Epidermal melanocyte (primary cell): ENCODE measurements around the gene ADAM19.
"Not testable (repeated sequence)": the region's sequence is repeated elsewhere in the genome, so short reads cannot be mapped to it uniquely, and the experiment has no call there.

Experiments
- DNase-seq: peaks from one replicate; pipeline ENCODE4 v3.0.0; 2011; ENCODE audit warnings: low spot score; ENCODE audit not compliant: insufficient read length

The ADAM19 gene

GRCh38 chr5:157486221-157486681 lies 89.3 kb downstream of the ADAM19 start:
- no peak for DNase-seq

GRCh38 chr5:157485811-157486210 lies 89.8 kb downstream of the ADAM19 start:
- DNase-seq, result no peak

DNA sequence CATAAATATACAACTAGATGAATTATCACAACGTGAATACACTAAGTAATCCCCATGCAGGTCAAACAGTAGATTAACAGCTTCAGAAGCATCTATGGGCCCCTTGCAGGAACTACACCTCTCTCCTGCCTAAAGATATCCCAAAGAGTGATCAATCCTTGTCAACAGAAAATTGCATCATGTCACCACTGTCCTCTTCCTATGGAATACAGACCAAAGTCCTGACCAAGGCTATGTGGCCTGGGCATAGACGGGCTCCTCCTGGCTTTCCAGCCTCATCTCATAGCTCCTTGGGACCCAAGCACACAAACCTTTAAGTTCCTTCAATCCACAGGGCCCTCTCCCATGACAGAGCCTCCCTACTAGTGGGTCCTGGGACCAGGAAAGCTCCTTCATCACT lies 90.2 kb downstream of the ADAM19 start:
- DNase-seq, result no peak

DNA sequence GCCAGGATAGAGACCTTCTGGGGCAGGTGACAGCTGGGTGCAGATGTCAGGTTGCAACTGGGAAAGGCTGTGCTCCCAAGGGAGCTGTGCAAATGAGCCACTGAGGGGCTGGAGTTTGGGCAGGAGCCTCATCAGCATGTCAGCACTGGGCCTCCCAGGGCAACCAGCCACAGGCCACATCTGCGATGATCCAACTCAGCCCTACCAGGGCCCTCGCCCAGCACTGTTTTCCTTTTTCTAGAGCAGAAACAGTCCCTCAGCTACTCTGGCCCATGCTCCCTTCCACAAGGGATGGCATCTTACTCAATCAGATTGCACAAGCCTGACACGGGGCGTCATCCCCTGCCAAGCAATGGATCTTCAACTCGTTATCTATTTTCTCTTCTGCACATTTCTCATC lies 90.8 kb downstream of the ADAM19 start:
- no peak for DNase-seq

DNA sequence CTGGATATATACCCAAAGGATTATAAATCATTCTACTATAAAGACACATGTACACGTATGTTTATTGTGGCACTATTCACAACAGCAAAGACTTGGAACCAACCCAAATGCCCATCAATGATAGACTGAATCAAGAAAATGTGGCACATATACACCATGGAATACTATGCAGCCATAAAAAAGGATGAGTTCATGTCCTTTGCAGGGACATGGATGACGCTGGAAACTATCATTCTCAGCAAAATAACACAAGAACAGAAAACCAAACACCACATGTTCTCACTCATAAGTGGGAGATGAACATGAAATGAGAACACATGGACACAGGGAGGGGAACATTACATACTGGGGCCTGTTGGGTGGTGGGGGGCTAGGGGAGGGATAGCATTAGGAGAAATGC lies 92.9 kb downstream of the ADAM19 start:
- not testable (repeated sequence) for DNase-seq

DNA sequence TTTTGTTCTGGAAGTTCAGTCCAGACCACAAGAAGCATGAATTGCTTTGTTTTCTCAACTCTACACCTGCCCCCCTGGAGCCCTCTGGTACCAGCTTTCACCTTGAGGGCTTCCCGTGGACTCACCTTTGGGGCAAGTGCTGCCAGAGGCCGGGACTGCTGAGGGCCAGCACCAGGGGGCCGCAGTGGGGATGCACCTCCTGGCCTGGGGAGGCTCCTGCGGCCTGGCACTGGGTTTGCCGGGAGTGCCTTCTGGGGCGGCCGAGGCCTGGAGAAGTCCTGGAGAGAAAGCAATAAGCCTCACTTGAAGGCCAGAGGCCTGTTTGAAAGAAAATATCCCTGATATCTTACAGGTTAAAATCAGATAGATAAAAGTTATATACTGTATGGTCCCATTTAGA lies 93.9 kb downstream of the ADAM19 start:
- DNase-seq, result no peak

GRCh38 chr5:157481265-157481664 lies 94.3 kb downstream of the ADAM19 start:
- no peak for DNase-seq

DNA sequence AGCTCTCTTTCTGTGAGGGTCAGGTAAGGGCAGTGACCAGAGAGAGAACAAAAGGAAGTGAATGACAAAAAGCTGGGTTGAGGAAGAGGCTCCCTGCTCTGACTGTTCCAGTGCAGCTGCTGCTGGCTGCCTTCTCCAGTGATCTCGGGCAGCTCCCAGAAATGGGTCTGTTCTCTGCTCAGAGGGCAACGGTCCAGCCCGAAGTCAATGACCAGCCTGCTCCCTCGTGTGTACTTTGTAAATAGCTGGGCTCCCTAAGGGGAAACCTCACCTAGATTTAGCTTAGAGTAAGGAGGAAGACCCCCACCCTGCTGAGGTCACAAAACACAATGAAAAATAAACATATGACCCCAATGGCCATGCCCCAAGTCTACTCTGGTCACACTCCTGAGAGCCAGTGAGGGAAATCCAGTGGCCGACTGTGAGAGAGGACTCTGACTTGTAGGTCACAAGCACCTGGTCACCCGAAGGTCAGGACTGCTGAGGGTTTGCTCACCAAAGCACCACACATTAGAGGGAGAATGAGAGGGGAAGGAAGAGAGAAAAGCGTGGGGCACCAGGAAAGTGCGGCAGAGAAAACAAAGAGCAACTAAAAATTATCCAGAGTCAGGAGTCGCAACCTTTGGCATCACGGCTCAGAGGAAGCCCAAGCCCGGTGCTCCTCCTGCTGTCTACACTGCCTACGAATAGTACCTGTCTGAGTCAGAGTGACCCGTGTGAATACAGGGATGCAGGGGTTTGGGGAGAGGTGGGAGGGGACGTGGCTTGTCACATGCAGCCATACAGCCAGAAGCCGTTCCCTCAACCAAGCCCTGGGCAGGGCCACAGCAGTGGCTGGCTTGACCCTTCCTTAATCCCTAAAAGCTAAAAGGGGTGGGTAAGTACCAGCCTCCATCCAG lies 95.7 kb downstream of the ADAM19 start:
- no peak for DNase-seq

DNA sequence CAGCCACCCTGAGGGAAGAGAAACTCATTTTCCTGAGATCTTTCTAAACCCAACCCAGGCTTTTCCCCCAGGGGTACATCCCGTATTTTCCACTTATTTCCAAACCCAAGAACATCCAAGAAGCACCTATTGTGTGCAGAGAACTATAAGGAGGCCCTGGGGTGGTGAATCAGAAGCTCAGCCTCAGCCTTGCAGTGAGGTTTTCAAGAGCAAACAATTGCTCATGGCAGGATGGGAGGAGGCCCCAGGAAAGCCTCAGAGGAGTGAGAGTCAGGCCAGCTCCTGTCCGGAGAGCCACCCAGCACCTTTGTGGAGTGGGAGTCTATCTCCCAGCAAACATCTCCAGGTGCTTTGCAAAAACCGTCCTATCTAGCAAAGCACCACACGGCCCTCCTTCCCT lies 96.4 kb downstream of the ADAM19 start:
- DNase-seq, result no peak

- DNase-seq, result no peak
These were observed 96.8 kb downstream of the ADAM19 start for GRCh38 chr5:157478726-157479125.

DNA sequence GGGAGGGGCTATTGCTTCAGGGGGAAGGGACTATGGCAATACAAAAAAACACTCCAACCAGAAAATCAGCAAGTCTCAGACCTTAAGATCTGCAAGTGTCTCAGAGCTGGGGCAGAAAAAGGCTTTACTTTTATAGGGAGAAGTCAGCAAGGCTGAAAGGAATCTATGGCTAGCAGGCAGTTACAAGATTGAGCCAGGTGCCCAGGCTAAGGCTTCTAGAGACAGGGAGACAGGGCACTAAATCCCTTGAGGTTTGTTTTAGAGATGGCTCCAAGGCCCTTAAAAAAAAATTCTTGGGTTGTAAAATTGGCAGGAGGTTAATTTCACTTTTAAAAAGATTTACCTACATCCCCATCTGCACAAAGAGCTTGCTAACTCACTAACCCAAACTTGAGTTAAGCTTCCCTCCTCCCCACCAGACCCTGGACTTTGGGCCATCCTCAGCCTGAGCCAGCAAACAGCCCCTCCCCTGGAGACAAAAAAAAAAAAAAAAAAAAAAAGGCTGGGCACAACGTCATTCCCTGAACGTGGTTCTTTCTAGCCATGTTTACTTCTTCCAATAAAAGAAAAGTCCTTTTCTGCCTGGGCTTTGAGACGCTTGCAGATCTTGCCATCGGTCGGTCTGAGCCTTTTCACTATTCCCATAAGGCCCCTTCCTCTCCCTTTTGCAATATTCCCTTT lies 97.6 kb downstream of the ADAM19 start:
- no peak for DNase-seq

- peak; percentile 87 for DNase-seq
These were observed 98.7 kb downstream of the ADAM19 start for GRCh38 chr5:157476702-157477408.

DNA sequence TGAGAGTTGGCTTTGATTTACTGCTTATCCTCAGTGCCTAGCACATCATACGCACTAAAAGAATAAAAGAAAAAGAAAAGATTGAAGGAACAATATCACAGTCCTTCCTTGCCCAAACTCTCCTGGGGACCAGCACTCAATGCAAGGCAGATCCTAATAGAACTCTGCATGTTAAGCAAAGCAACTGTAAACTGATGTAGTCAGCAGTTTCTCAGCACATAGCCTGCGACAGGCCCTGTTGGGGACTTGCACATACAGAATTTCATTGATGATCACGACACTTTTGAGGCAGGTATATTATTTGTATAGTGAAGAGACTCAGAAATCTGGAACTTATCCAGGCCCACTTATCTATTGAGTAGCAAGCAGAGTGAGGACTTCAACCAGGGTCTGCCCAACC lies 100.1 kb downstream of the ADAM19 start:
- DNase-seq, result no peak

GRCh38 chr5:157473383-157474320 lies 101.9 kb downstream of the ADAM19 start:
- no peak for DNase-seq

DNA sequence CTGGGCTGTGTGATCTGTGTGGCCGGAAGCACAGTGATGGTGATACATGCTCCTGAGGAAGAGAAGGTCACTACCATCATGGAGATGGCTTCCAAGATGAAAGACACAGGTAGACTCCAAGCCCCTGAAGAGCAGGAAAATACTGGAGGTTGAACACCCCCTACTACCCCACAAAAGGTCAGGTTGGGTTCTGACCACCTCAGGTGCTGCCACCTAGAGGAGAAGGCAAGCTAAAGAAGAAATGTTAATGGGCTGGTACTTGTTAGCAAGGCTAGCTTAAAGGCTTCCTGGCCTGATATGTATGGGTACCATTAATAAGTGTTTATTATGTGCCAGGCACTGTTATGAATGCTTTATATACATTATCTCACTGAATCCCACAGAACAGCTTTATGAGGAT lies 103.9 kb downstream of the ADAM19 start:
- DNase-seq, result no peak

GRCh38 chr5:157470631-157471030 lies 104.9 kb downstream of the ADAM19 start:
- no peak for DNase-seq

DNA sequence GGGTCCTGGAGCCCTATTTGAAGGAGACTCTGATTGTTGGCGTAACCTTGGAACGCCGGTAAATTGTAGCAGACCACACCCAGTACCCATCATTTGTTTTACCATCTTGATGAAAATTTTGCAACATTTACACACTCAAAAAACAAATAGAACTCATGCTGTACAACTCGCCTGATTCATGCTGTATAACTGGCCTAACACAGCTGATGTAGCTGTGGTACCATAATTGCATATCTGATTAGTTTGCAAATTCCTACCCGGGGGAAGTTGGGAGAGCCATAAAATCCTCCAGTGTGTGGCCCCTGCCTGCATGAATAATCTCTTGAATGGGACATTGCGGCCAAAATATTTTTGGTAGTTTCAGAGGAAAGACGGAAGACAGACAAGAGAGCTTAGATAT lies 105.9 kb downstream of the ADAM19 start:
- no peak for DNase-seq

DNA sequence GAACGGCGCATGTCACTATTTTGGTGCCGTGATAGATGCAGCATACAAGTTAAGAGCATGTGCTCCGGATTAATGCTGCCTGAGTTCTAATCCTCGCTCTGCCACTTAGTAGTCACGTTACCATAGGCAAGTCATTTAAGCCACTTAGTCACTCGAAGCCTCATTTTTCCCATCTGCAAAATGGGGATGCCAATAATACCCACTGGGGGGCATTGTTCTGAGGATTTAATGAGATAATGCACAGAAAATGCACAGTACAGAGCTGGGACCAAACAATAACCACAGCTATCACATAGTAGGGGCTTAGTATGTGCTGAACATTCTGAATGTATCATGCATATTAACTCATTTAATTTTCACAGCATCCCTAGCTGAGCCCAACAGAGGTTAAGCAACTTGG lies 106.5 kb downstream of the ADAM19 start:
- no peak for DNase-seq

DNA sequence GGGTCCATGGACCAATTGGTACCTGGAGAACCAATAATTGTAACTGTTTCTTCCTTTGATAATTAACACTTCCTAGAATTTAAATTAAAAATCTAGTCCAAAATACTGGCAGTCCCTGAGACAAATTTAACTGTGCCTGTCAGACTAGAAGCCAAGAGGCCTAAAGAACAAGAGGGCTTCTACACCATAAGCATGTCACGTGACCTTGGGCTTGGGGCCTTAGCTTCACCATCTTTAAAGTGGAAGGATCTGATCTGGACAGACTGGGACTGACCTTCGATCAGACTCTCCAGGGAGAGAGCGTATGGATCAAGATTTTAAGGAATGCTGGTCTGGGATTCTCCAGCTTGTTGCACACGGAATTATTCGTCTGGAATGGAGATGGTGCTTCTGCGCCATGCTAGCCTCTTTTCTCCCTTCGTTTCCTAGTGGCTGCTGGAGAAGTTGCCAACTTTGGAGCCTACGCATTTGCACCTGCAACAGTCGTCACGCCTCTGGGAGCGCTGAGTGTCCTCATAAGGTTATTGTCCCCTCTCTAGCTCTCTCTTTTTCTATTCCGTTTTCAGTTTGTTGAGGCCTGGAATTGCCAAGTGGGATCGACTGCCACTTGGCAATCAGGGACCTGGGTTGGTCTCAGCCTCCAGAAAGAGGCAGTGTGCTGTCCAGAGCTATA lies 107.1 kb downstream of the ADAM19 start:
- no peak for DNase-seq

GRCh38 chr5:157464519-157465171 lies 110.9 kb downstream of the ADAM19 start:
- DNase-seq, result no peak
